Uterus (tissue), 4 donors: ENCODE measurements around the gene COMMD10. TPM values are rescaled to one million over a fixed set of nuclear protein-coding genes. Genes with fewer than 3 reads are reported as not detected.

Source experiments
- DNase-seq, 2 donors: peaks; one replicate each; pipeline ENCODE4 v3.0.0-alpha.2; 2019 to 2020
- H3K27ac ChIP-seq, 2 donors: fragments of 200-600 bp; sonication (generic); 1 replicate in 1 of 2; 2 replicates in 1 of 2; pipeline ENCODE4 v1.5.1; 2016 to 2018
- H3K27me3 ChIP-seq, 2 donors: fragments of 200-600 bp; sonication (generic); one replicate each; pipeline ENCODE4 v1.5.1; 2018 to 2019; ENCODE audit warnings: control low read depth in 1 of 2
- H3K36me3 ChIP-seq, 2 donors: fragments of 200-600 bp; sonication (generic); one replicate each; pipeline ENCODE4 v1.5.1; 2019; ENCODE audit warnings: control low read depth in 1 of 2
- H3K4me1 ChIP-seq, 2 donors: fragments of 200-600 bp; sonication (generic); one replicate each; pipeline ENCODE4 v1.5.1; 2018 to 2019; ENCODE audit warnings: control low read depth in 1 of 2
- H3K4me3 ChIP-seq, 2 donors: fragments of 200-600 bp; sonication (generic); 1 replicate in 1 of 2; 2 replicates in 1 of 2; pipeline ENCODE4 v1.5.1; 2018 to 2019; ENCODE audit warnings: mild to moderate bottlenecking in 1 of 2
- H3K9me3 ChIP-seq, 2 donors: fragments of 200-600 bp; sonication (generic); one replicate each; pipeline ENCODE4 v1.5.1; 2019; ENCODE audit warnings: control low read depth in 1 of 2
- CTCF ChIP-seq, 4 experiments: fragments of 200-600 bp in 2 of 4; fragments of 450-650 bp in 2 of 4; sonication (generic) in 2 of 4; IDR thresholded peaks; one replicate each; pipeline ENCODE4 v1.5.1; 2016 to 2019; ENCODE audit warnings: antibody characterized with exemption in 4 of 4, mild to moderate bottlenecking in 2 of 4, moderate library complexity in 1 of 4
- POLR2A ChIP-seq, 2 donors: fragments of 450-650 bp; IDR thresholded peaks; one replicate each; pipeline ENCODE4 v1.6.1; 2016; ENCODE audit warnings: antibody characterized with exemption in 2 of 2, mild to moderate bottlenecking in 1 of 2, moderate library complexity in 1 of 2
- intact Hi-C: fragments of 100-400 bp; cut with DNase I; formaldehyde crosslinking; loops from one replicate; pipeline ENCODE4 v1.15.1; 2023; ENCODE audit warnings: low total_unique reads
- total RNA-seq, 4 donors: library from RNA; depleted of rRNA in 3 of 4; stranded (reverse); fragments of >200 nt in 3 of 4; gene quantifications; one replicate each; pipeline versions ENCODE4 v1.1.0 to v1.2.4, GENCODE V29; 2014 to 2023
- donor health status: DM: yes; HTN: yes; CAD: no.

Gene COMMD10
- total RNA-seq, 4 donors from 2014 or later, result 37.3 to 82.6 (median 67.3) TPM

- H3K27me3 ChIP-seq, result no peaks in the 10 kb centered on the region
- H3K9me3 ChIP-seq, result no peaks in the 10 kb centered on the region
- intact Hi-C loops, result no loop called here
- H3K4me1 ChIP-seq, result no peaks in the 10 kb centered on the region
- H3K4me3 ChIP-seq, result no peak overlapping the region
- no peak for TF ChIP-seq POLR2A (IDR thresholded peaks at IDR 0.05)
- TF ChIP-seq CTCF (IDR thresholded peaks at IDR 0.05), result no peak
- no peaks in the 10 kb centered on the region for H3K36me3 ChIP-seq
- DNase-seq, result no peak
- H3K27ac ChIP-seq, result no peak overlapping the region
Measured at GRCh38 chr5:116144103-116144502, 59.3 kb downstream of the COMMD10 start.

- no peaks in the 10 kb centered on the region for H3K36me3 ChIP-seq
- H3K4me1 ChIP-seq, result no peaks in the 10 kb centered on the region
- H3K27ac ChIP-seq, result no peak overlapping the region
Measured at GRCh38 chr5:116144991-116145390, 60.2 kb downstream of the COMMD10 start.

GRCh38 chr5:116145416-116145815 lies 60.6 kb downstream of the COMMD10 start:
- DNase-seq, result no peak
- Histone ChIP-seq H3K36me3 (no peaks in the 10 kb centered on the region), H3K4me1 (no peaks in the 10 kb centered on the region), H3K9me3 (no peaks in the 10 kb centered on the region), H3K27me3 (no peaks in the 10 kb centered on the region), H3K27ac (no peak overlapping the region), H3K4me3 (no peak overlapping the region)
- TF ChIP-seq POLR2A (IDR thresholded peaks at IDR 0.05) (no peak), CTCF (IDR thresholded peaks at IDR 0.05) (no peak)
- intact Hi-C loops, result no loop called here

More at GRCh38 chr5:116144991-116145390, 60.2 kb downstream of the COMMD10 start:
- Histone ChIP-seq H3K9me3 (no peaks in the 10 kb centered on the region), H3K27me3 (no peaks in the 10 kb centered on the region), H3K4me3 (no peak overlapping the region)
- no peak for DNase-seq
- TF ChIP-seq CTCF (IDR thresholded peaks at IDR 0.05) (no peak), POLR2A (IDR thresholded peaks at IDR 0.05) (no peak)
- intact Hi-C loops, result no loop called here

- Histone ChIP-seq H3K4me3 (no peak overlapping the region), H3K27ac (no peak overlapping the region), H3K9me3 (no peaks in the 10 kb centered on the region), H3K36me3 (no peaks in the 10 kb centered on the region), H3K4me1 (no peaks in the 10 kb centered on the region), H3K27me3 (no peaks in the 10 kb centered on the region)
- TF ChIP-seq CTCF (IDR thresholded peaks at IDR 0.05) (no peak), POLR2A (IDR thresholded peaks at IDR 0.05) (no peak)
- DNase-seq, result no peak
- intact Hi-C loops, result no loop called here
Measured at GRCh38 chr5:116152169-116152568, 67.3 kb downstream of the COMMD10 start.

- Histone ChIP-seq H3K36me3 (no peaks in the 10 kb centered on the region), H3K4me1 (no peaks in the 10 kb centered on the region), H3K9me3 (no peaks in the 10 kb centered on the region), H3K4me3 (no peak overlapping the region), H3K27me3 (no peaks in the 10 kb centered on the region), H3K27ac (no peak overlapping the region)
- intact Hi-C loops, result no loop called here
- no peak for DNase-seq
- TF ChIP-seq POLR2A (IDR thresholded peaks at IDR 0.05) (no peak), CTCF (IDR thresholded peaks at IDR 0.05) (no peak)
Measured at GRCh38 chr5:116153687-116154174, 68.9 kb downstream of the COMMD10 start.
